ENCODE data around the gene SLC19A2. TPM values are rescaled to one million over a fixed set of nuclear protein-coding genes. Genes with fewer than 3 reads are reported as not detected.

Gene SLC19A2
- total and polyA plus RNA-seq, 2 of the 8 experiments (the other 6 are each of a cell fraction or from before 2014, with no cell fraction given), result 21.2 to 23.2 TPM

DNA sequence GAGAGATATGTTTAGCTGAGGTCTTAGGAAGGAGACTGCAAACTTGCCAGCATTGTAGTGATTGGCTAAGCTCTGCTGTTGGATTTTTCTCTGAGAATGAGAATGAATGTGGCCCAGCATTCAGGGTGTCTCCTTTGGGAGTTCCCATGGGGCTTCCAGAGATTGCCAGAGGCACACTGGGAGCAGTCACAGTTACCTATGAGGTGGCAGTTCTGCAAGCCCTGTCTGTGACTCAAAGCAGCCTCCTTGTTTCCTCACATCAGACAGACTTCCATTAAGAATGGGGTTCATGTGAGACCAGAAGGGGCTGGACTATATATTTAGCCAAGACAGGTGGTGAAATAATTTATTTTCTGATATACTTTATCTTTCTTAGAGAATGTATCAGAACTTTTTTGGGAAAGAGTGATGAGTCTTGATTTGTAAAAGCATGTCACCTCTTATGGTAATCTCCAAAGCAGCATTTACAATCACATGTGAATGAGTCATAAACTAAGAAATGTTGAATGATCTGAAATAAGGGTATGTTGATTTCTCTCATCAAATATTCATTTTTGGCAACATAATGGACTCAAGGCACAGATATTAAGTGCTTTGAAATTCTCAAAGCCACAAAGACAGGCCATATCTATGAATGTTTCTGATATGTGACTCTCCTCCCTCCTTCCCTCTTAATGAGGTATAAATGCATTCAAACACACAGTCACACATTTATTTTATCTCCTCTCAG is 9.5 kb upstream of the SLC19A2 start:
- Histone ChIP-seq H3K56ac (replicated peaks; ENCODE audit: insufficient read length, low read depth, low read length) (no peak overlapping the region), H3K23ac (ENCODE audit: insufficient read length) (no peak overlapping the region), H3K23me2 (ENCODE audit: low read depth, low read length) (no peaks in the 10 kb centered on the region), H3K9ac (replicated peaks in 1 of 4; ENCODE audit: extremely low read depth in 1 of 4, low read depth in 3 of 4, low read length in 3 of 4) (no peak overlapping the region), H3K27me3 (replicated peaks in 1 of 4; ENCODE audit: control insufficient read depth in 3 of 4, extremely low read depth in 1 of 4, insufficient read depth in 3 of 4, low read length in 3 of 4) (no peaks in the 10 kb centered on the region), H2BK120ac (replicated peaks; ENCODE audit: low read depth, low read length) (no peak overlapping the region), H3K36me3 (ENCODE audit: control insufficient read depth in 2 of 4, insufficient read depth in 4 of 4, low read length in 3 of 4) (no peaks in the 10 kb centered on the region), H3K27ac (ENCODE audit: low read depth, low read length) (no peak overlapping the region), H3K14ac (ENCODE audit: insufficient read length) (no peak overlapping the region), H2BK20ac (ENCODE audit: low read length) (no peak overlapping the region), H2BK12ac (ENCODE audit: low read depth, low read length) (no peak overlapping the region), H2BK5ac (ENCODE audit: low read depth, low read length) (no peak overlapping the region), H3K4me1 (replicated peaks in 1 of 4; ENCODE audit: control insufficient read depth in 3 of 4, insufficient read depth in 4 of 4, low read length in 3 of 4) (no peaks in the 10 kb centered on the region), H3K4me2 (ENCODE audit: insufficient read depth in 1 of 2, low read depth in 2 of 2, low read length in 2 of 2) (no peak overlapping the region), H3K79me1 (ENCODE audit: low read depth, low read length) (no peaks in the 10 kb centered on the region), H3K9me3 (ENCODE audit: insufficient read depth in 2 of 2, low read depth in 1 of 2, low read length in 1 of 2) (no peaks in the 10 kb centered on the region), H2AK5ac (ENCODE audit: low read depth, low read length) (no peak overlapping the region), H4K5ac (ENCODE audit: insufficient read length, low read depth, low read length) (no peak overlapping the region), H3K4me3 (ENCODE audit: extremely low read depth in 1 of 4, insufficient read depth in 2 of 4, low read depth in 3 of 4, low read length in 4 of 4) (no peak overlapping the region), H4K20me1 (replicated peaks in 1 of 2; ENCODE audit: control insufficient read depth in 1 of 2, insufficient read depth in 2 of 2, low read length in 2 of 2) (no peaks in the 10 kb centered on the region), H3K79me2 (ENCODE audit: control insufficient read depth in 1 of 2, insufficient read depth in 2 of 2, low read length in 2 of 2) (no peaks in the 10 kb centered on the region), H4K8ac (ENCODE audit: extremely low read depth, insufficient read depth, low read length) (no peak overlapping the region), H2BK15ac (ENCODE audit: low read length) (no peak overlapping the region), H4K91ac (replicated peaks; ENCODE audit: insufficient read length, low read length) (no peak overlapping the region), H3K18ac (ENCODE audit: extremely low read depth, low read length) (no peak overlapping the region), H2AFZ (ENCODE audit: low read length) (no peak overlapping the region), H3K4ac (replicated peaks; ENCODE audit: insufficient read length, low read depth, low read length) (no peak overlapping the region)
- no peak for DNase-seq (ENCODE audit: low read depth in 1 of 2, low spot score in 2 of 2)
- ChIA-PET POLR2A (ENCODE audit: partially characterized antibody) (no interaction called here), CTCF (ENCODE audit: partially characterized antibody) (interaction anchor here (0.9 kb wide), 1 partner anchor 9 kb away, joined by 3 read pairs; no protein-coding TSS in a partner anchor)
- no peak for FAIRE-seq
- TF ChIP-seq CBX5 (IDR thresholded peaks at IDR 0.05; ENCODE audit: low read depth, low read length) (no peak), KDM4A (IDR thresholded peaks at IDR 0.05; ENCODE audit: low read depth, low read length, severe bottlenecking) (no peak), TAF1 (IDR thresholded peaks at IDR 0.05; ENCODE audit: low read depth, low read length) (no peak), MAFK (IDR thresholded peaks at IDR 0.05; ENCODE audit: low read depth, low read length) (no peak), CHD1 (IDR thresholded peaks at IDR 0.05; ENCODE audit: low read depth, low read length) (no peak), CEBPB (IDR thresholded peaks at IDR 0.05; ENCODE audit: low read depth, low read length) (no peak), SP2 (IDR thresholded peaks at IDR 0.05; ENCODE audit: low read length) (no peak)
- TF ChIP-seq, protein P1, sequence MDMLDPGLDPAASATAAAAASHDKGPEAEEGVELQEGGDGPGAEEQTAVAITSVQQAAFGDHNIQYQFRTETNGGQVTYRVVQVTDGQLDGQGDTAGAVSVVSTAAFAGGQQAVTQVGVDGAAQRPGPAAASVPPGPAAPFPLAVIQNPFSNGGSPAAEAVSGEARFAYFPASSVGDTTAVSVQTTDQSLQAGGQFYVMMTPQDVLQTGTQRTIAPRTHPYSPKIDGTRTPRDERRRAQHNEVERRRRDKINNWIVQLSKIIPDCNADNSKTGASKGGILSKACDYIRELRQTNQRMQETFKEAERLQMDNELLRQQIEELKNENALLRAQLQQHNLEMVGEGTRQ (IDR thresholded peaks at IDR 0.05; ENCODE audit: low read length), result no peak

Data from H1 (cell line).